ENCODE measurements around the gene BTBD17.

GRCh38 chr17:74386386-74386785, 24.7 kb upstream of the BTBD17 start:
- no peak for TF ChIP-seq CTCF (IDR thresholded peaks at IDR 0.05)
- TF ChIP-seq POLR2A (IDR thresholded peaks at IDR 0.05): no peak

All from thyroid gland (tissue), 4 donors.